HG03039 (cell line): ENCODE data around the gene MRPL55.

Source experiments
- ATAC-seq: cut with Tn5 transposase; IDR thresholded peaks from one replicate; pipeline ENCODE4 v1.9.1; 2021; ENCODE audit warnings: mild to moderate bottlenecking, moderate library complexity; ENCODE audit not compliant: unreplicated experiment

The MRPL55 gene

DNA sequence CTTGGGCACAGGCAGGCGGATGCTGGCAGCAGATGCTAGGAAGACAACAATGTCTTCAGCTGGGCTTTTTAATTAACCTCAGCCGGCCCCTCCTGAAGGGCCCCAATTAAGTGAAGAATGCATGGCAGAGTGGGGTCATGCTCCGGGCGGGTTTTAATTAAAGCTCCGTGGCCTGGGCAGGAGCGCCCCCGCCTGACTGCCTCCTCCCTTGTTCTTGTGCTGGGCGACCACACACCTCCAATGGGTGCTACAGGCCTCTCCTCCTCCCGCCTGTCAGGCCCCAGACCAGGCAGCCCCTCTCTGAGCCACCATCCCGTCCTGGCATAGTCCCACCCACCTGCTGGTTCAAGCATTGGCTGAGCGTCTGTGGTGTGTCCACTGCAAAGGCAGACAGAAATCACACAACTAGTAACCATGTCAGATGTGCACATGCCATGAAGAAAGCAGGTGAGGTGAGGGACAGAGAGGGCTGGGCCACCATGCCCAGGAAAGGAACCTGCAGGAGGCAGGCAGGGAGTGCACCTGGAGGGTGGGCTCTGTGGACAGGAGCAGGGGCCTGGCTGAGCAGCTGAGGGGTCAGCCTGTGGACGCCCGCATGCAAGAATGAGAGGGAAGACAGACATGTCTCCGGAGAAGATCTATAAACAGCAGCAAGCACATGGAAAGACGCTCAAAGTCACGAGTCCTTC lies 35.1 kb downstream of the MRPL55 start:
- no peak for ATAC-seq

DNA sequence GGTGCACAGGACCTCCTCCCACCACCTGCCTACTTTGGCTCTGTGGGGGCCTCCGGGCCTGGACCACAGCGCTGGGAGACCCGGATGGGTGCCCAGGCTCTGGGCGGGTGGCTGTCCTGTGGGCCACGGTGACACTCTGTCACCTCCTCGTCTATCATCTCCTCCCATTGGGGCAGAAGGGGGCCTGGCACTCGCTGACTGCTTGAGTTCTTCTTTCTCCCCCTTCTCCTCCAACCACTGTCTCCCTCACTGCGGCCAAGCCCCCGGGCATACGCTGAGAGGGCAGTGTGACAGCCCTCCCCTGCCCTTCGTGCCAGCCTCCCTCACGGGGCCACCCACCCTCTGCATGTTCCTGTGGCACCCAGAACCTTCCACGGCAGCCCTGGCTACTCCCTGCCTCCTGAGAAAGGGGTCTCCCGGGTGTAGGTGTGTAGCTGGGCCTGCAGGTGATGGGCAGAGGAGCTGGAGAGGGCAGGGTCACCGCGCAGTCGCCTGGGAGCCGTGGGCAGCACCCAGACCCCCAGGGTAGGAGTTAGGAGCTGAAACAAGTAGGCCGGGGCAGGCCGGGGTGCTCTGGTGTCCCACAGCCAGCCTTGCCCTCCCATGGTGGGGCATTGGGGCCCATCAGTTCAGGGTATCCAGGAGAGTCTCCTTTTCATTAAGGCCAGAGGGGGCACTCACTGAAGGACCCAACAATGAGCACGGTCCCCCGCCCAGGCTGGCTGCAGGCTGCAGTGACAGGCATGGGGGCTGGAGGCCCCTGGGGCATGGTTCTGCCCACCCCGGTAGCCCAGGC lies 35.8 kb downstream of the MRPL55 start:
- no peak for ATAC-seq

DNA sequence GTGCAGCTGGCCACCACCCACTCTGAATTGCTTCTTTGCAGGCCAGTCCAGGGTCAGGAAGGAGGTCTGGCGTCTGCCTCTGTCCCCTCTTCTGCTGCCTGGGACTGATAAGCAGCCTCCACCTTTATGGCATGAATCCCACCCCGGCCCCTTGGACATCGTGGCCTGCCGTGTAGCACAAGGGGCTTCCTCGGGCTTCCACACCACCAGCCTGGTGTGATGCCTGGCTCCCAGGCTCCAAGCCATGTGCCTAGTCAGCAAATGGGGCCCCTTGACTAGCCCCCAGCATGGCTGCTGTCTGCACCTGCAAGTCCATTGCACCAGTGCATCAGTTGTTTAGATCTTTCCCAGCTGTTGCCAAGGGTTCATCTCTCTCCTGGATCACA lies 36.4 kb downstream of the MRPL55 start:
- ATAC-seq, result no peak

DNA sequence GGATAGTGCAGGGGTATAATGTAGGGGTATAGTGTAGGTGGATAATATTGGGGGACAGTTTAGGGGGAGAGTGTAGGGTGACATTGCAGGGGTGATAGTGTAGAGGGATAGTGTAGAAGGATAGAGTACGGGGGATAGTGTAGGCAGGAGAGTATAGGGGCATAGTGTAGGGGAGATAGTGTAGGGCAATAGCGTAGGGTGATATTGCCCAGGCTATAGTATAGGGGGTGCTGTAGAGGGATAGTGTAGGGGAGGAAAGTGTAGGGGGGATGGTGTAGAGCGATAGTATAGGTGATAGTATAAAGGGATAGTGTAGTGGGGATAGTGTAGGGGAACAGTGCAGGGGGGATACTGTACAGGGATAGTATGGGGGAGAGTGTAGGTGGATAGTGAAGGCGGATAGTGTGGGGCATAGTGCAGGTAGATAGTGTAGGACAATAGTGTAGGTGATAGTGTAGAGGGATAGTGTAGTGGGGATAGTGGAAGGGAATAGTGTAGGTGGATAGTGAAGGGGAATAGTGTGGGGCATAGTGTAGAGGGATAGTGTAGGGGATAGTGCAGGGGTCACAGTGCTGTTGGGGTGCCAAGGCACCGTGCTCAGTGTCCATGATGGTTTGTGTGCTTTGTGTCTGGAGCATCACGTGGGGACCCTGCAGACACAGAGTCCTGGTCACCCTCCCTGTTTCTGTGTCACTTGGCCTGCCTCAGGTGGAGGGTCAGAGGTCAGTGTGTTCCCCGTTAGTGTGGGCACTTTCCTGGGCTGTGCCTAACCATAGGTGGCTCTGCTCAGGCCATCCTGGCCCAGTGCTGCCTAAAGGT lies 37.1 kb downstream of the MRPL55 start:
- ATAC-seq, result no peak

DNA sequence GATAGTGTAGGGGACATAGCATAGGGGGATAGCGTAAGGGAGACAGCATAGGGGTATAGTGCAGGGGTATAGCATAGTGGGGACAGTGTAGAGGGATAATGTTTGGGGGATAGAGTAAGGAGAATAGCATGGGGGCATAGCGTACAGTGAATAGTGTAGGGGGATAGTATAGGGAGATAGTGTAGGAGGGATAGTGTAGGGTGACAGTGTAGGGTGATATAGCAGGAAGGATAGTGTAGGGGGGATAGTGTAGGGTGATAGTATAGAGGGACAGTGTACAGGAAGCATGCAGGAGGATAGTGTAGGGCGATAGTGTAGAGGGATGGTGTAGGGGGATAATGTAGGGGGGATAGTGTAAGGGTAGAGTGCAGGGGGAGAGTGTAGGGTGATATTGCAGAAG lies 38.2 kb downstream of the MRPL55 start:
- ATAC-seq, result no peak

DNA sequence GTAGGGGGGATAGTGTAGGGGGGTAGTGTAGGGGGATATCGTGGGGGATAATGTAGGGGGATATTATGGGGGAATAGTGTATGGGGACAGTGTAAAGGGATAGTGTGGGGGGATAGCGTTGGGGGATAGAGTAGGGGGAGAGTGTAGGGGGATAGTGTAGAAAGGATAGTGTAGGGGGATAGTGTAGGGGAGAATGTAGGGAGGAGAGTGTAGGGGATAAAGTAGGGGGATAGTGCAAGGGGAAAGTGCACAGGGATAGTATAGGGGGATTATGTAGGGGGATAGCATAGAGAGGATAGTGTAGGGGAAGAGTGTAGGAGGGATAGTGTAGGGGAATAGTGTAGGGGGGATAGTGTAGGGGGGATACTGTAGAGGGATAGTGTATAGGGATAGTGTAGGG lies 38.9 kb downstream of the MRPL55 start:
- ATAC-seq, result no peak

DNA sequence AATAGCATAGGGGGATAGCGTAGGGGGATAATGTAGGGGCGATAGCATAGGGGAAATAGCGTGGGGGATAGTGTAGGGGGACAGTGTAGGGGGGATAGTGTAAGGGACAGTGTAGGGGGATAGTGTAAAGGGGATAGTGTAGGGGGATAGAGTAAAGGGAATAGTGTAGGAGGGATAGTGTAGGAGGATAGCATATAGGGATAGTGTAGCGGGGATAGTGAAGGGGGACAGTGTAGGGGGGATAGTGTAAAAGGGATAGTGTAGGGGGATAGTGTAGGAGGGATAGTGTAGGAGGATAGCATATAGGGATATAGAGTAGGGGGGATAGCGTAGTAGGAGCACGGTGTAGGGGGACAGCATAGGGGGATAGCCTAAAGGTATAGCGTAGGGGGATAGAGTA lies 40.7 kb downstream of the MRPL55 start:
- ATAC-seq, result no peak

DNA sequence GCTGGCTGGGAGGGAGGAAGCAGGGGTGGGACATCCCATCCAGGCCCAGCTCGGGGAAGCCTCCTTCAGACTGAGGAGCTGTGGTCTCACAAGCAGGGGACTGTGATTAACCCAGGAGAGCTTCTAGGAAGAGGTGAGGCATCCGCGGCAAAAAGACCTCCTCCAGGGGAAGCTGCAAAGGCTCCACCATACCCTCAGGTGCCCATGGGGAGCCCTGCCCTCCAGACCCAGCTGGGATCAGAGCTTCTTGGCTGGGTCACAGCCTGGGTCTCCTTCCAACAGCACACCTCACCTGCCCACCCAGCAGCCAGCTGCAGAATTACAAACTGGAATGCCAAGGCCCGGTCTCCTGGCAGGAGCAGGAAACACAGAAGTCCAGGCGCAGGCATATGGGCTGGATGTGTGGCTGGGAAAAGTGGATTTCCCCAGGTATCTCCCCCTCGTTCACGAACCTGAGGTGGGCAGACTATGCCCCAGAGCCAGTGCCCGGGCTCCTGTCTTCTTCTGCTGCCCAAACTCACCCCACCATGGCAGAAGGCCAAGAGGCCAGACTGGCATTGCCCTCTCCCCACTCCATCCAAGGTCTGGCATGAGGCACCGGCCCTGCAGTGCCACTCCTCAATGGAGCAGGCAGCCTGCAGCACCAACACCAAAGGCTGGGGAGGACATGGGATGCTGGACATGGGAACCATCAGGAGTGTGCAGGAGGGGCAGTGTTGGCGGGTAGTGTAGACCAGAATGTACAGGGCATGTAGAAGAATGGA lies 42.0 kb downstream of the MRPL55 start:
- no peak for ATAC-seq

DNA sequence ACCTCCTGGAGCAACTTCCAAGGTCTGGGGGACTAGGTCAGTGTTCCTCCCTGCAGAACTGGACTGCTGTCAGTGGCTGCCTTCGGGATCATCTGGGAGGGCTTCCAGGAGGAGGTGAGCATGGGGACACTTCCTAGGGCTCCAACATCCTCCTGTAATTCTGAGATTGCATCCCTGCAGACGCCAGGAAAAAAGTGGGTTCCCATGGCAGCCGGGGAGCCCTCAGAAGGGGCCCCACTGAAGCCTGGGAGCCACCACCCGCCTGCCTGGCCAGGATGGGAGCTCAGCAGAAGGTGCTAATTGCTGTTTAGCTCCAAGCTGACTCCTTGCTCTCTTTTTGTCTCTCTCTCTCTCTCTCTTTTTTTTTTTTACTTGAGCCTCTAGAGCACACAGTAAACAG lies 42.7 kb downstream of the MRPL55 start:
- no peak for ATAC-seq

DNA sequence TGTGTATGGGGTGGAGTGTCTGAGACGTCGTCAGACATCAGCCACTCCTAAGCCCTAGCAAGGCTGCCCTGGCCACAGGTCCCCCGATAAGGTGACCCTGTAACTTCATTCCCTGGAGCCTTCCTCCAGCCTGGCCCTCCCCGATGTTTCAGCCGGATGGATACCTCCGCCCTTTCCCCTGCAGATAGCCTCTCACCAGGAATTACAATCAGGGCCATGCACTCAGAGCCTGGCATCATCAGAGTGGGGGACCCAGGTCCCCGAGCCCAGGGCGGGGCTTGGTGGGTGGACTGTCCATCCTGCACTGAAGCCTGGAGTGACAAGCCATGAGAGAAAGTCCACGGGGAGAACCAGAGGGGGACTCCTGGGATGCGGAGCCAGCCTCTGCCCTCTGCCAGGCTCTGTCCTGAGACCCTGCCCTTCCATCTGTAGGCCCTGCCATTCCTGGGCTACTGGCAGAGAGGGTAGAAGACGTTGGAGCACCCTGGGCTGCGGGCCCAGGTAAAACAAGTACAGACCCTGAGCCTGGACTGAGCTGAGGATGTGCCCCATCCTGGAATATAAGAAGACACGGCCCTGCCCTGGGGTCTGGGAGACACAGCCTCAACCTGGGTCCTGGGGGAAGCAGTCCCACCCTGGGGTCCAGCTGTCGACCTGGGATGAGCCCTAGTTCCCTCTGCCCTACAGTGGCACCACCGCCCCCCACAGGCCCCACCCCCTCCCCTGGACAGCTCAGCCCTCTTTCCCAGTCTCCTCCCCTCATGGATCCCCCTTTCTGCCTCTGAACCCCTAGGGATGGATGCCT lies 43.4 kb downstream of the MRPL55 start:
- no peak for ATAC-seq

DNA sequence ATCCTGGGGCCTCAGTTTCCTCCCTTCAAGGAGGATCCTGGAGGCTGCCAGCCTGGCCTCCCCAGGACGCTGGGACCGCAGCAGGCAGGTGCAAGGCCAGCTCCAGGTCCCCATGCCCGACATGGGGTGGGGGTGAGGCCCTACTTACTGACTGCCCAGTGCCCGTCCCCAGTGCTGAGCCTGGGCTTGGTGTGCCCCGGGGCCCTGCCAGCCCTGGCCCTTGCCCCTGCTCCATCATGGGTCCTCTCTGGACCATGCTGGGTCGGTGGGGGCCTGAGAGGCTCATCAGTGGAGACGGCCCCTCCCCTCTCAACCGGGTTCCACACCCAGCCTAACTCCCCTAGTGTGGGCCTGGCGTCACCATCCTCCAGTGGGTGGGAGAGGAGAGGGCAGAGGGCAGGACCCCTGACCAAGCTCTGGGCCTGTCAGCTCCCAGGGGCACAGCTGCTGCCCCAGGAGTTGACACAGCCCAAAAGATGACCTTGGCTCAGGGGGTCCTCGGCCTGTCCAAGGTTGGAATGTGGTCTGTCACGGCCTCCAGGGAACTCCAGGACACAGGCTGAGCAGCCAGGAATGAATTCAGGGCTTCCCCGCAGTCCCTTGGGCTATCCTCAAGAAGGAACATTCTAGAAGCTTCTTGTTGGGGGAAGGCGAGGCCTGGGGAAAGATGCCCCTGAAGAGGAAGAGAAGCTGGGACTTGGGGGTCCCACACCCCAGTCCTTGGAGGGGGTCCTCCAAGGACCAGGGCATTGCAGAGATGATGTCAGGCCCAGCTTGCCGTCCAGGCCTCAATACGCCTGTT lies 44.2 kb downstream of the MRPL55 start:
- ATAC-seq, result no peak

DNA sequence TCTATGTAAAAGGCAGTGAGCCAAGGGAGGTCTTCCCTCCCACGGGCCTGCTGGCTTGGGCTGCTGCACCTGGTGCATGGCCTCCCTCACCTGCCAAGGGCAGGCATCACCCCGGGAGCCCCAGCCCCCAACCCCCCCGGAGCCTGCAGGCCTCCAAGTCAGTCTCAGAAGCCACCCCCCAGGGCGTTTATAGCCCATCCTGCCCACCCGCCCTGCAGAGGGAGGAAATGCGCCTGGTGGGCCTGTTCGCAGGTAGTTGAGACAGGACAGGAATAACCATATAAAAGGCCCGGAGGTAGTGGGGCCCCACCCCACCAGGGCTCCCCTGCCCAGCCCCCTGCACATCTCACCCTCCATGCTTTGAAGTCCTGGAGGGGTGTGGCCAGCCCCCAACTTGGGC lies 44.8 kb downstream of the MRPL55 start:
- ATAC-seq, result no peak

DNA sequence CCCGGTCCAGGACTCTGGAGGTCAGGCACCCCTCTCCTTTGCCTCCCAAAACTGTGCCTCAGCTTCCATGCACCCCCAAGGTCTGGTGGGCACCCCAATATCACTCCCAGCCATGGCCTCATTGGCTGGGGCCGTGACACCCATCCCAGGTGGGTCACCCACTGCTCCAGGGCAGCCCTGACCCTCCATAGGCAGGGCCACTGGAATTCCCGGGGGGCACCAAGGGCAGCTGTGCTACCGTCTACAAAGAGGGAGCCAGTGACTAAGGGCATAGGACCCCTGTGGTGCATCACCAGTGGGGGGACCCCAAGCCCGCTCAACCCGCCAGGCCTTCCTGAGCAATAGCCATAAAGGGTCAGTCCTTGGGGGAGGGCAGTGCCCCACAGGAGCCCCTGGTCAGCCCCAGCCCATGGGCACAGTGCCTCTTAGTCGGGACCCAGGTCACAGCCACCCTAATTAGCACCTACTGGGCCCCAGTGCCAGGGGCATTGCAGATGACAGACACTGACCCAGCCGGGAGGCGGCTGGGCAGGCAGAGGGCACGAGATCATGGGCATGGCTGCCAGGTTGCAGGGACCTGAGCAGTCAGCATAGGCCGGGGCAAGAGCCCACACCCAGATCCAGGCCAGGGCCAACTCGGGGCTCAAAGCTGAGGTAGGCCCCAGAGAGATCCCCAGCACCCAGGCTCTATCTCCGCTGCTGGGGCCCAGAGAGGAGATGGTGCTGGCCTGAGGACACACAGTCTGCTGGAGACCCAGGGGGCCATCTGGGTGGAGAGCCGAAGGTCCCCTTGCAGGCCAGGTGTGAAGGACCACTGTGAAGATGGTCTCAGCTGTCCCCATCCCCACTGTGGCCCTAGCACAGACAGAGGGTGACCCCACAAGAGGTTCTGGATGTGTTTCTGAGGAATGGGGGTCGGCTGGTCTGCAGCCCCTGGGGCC lies 45.6 kb downstream of the MRPL55 start:
- ATAC-seq, result no peak

DNA sequence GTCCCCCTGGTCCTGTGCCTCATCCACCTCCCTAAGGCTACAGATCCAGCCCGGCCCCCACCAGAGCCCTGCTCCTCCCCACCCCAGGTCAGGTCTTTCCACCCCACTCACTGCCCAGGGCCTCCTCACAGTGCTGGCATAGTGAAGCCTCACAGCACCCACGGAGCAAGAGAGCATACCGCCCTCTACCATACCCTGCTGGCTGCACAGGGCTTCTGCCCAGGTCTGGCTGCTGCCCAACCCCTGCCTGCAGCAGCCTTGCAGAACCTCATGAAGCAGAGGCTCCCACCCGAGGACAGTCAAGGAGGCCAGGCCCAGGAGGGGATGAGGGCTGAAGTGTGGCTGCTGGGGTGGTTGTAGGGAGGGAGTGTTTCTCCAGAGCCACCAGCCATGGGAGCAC lies 46.3 kb downstream of the MRPL55 start:
- ATAC-seq, result no peak

DNA sequence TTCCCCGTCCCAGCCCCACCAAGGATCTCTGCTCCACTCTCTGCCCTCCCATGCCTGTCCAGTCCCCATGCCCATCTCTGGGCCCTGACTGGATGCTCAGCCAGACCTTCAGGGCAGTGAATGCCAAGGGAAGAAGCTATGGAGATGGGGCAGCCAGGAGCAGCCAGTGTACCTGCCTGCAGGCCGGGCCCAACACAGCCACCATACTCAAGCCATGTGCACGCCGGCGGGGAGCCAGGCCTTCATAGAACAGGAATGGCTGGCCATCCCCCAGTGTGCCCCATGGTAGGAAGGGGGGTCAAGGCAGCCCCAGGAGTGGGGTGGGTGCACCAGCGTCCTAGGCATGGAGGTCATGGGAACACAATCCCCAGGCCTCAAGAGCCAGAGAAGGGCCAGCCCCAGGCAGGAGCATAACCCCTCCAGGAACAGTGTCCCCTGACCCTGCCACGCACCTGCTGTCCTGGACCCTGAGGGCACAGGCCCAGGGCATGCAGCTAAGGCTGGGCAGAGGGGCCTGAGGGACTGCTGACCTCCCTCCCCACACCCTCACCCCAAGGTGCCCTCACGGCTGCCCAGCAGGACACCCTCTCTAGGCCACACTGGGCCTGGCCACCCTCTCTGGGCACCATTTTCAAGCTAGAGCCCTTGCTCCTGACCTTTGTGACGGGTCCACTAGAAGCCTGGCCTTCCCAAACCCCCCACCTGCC lies 46.9 kb downstream of the MRPL55 start:
- ATAC-seq, result no peak

DNA sequence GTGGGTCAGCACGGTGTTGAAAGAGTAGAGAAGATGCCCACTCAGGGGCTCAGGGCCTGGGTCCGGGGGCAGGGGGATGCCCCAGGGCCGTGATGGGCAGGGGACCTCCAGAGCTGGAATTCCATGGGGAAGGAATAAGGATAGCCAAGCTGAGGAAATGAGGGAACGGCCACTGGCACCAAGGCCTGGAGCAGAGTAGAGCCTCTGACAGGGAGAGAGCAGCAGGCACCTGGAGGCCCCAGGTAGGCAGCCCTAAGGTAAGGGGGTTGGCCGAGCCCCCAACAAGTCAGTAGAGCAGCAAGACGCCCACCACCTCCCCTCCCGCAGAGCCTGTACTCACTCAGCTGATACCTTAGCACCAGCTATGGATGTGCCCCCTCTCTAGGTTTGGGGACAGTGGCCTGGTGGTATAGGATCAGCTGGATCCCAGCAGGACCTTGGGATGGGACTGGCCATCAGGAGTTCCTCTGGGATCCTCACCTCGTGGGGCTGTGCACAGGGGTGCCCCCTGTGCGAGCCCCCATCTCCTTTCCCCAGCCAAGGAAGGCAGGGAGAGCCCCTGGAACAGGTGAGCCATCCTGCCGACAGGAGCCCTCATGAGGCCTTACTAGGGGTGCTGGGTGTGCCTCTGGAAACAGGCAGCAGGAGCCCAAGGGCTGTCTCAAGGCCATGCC lies 47.6 kb downstream of the MRPL55 start:
- ATAC-seq, result no peak
